Activated CD4-positive, alpha-beta T cell treated with anti-CD3 and anti-CD28 coated beads for 1 hour (primary cell): ENCODE results near the gene CABP4.

ENCODE experiments used
- DNase-seq: peaks from one replicate; pipeline ENCODE4 v3.0.0-alpha.2; 2020

Gene CABP4

DNA sequence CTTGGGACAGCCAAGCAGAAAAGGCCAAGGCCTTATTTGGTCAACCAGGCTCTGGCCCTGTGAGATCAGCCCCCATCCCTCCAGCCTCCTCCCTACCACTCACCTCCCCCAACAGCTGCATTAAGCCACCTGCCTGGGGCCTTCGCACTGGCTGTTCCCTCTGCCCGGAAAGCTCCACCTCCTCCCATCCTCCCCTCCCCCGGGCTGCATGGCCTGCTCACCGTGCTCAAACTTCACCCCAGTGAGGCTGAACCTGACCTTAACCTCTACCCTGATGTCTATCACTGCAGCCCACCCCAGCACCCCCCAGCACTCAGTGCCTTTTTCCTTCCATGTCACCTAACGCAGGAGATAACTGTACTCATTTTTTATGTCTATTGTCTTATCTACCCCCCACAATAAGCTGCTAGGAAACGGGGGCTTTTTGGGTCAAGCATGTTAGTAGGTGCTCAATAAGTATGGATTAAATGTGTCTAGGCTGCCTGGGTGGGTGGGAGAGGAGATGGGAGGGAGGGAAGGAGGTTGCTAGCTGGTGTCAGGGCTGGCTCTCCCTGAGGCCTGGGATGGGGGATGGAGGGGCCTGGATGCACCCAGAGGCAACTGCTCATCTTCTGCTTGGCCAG lies 18.6 kb upstream of the CABP4 start:
- peak; percentile 44 for DNase-seq

- DNase-seq = peak; percentile 62
These were observed 17.9 kb upstream of the CABP4 start, which contains the start of gene PTPRCAP for GRCh38 chr11:67437082-67437808. Gene PTPRCAP (minus strand): TSS chr11:67437682. CDS start chr11:67437619, 63 bp downstream.

DNA sequence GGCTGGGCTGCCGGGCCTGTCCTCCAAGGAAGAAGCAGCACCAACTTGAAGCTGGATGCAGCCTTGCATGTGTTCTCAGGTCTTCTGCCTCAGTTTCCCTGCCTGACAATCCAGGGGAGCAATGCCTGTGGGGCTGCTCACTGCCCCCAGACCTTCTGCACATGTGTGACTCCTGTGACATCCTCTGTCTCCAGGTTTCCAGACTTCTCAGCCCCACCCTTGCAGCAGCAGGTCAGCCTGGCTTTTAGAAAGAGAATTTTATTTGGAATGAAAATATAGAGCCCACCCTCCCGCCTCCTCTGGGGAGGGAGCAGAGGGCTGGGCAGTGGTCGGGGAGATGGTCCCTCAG lies 17.4 kb upstream of the CABP4 start:
- no peak for DNase-seq

- DNase-seq = peak; percentile 59
These were observed 16.8 kb upstream of the CABP4 start for GRCh38 chr11:67438158-67438902.

DNA sequence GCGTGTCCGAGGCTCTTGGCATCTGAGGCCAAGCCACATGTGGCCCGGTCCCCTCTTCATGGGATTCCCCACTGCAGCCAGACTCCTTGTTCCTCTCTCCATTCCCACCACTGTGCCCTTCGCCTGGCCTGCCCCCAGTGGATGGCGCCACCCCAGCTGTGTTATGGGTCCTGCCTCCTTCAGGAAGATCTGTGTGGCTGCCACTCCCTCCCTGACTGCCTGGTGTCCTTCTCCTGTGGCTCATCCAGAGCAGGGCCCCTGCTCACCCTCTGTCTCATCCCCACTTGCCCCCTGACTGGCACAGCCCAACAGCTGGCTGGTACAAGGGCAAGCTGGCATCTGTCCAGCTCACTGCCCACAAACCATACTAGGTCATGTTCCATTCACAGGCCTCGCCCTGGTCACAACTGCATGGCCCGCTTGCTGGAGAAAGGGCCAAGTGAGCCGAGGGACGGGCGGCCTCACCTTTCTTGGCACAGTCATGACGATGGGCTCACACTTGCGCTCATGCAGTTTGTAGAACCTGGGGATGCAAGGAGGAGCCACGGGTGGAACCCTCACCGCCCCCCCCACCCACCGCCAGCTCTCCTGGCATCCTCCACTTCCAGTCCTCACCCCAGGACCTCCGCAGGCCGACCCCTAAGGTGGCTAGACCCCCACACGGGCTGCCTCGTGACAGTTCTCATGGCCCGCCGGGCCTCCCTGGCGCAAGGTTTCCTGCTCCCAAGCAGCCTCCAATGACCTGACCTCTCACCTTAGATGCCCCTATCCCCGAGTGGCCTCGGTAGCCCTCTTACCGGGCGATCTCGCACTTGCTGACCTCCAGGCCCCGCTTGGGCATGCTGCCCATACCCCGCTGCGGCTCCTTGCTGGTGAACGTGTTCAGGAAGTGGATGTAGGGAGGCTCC lies 15.6 kb upstream of the CABP4 start:
- no peak for DNase-seq

GRCh38 chr11:67440229-67441097 lies 14.7 kb upstream of the CABP4 start:
- DNase-seq = no peak

- no peak for DNase-seq
These were observed 14.0 kb upstream of the CABP4 start for GRCh38 chr11:67441098-67441563.

DNA sequence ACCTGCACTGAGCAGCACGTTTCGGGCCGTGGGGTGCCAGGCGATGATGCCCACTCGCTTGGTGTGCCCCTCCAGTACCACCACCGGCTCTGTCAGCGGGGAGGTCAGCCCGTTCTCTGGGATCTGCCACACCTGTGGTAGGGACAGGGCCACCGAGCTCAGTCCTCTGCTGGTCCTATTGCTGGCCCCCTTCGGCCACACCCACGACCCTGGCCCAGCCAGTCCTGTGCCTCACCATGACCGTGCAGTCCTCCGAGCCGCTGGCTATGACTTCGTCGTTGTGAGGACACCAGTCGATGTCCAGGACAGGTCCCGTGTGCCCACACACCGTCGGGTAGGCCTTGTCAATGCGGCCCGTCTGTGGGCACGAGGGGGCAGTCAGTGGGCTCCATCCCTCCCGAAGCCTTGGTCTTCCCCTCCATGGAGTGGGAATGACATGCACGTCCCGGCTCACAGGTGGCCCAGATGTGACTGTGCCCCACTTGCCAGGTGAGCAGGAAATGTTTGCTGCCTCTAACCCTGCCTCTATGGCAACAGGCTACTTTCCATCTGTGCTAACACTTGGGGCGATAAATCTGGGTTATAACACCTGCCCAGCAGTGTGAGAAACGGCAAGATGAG lies 13.3 kb upstream of the CABP4 start:
- DNase-seq = no peak

DNA sequence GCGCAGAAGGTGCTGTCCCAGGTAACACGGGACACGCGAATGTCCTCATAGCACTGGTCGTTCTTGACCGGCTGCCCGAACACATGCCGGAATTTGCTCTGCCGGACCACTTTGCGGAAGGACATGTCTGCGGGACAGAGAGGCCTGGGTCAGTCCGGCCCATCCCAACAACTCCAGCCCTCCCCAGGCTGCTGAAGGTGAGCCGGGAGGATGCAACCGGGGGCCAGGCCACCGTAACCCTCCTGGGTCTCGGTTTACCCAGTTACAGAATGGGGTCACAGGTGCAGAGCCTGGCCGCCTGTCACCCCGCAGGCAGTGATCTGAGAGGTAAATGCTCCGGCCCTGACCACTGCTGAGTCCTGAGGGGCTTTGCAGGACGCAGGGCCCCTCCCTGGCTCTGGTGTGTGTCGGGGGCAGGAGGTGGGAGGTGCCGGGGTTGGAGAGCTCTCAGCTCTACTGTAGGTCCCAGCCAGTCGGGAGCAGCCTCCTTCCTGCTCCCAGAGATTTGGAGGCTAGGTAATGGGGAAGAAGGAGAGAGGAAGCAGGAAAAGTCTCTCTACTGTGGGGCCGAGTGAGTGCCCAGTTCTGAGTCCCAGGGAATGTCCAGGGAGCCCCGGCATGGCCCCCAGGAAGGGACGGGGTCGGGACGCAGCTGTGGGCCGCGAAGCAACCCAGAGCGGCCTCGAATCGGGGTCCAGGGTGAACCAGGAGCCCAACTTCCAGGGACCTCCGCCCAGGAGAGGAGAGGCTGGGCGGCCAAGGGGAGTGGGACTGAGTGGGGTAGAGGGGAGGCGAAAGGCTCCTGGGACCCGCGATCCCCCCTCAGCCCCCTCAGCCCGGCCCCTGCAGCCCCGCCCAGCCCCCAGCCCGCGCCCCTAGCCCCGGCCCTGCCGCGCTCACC lies 12.4 kb upstream of the CABP4 start:
- DNase-seq = no peak

DNA sequence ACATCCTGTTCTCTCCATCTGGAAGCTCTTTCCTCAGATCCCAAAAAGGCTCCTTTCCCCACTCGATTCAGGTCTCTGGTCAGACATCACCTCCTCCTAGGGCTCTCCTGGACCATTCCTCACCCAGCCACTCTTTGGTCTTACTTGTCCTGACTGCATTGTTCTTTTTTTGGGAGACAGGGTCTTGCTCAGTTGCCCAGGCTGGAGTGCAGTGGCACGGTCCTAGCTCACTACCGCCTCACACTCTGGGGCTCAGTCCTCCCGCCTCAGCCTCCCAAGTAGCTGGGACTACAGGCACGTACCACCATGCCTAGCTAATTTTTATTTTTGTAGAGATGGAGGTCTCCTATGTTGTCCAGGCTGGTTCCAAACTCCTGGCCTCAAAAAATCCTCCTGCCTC lies 9.6 kb upstream of the CABP4 start:
- no peak for DNase-seq

DNA sequence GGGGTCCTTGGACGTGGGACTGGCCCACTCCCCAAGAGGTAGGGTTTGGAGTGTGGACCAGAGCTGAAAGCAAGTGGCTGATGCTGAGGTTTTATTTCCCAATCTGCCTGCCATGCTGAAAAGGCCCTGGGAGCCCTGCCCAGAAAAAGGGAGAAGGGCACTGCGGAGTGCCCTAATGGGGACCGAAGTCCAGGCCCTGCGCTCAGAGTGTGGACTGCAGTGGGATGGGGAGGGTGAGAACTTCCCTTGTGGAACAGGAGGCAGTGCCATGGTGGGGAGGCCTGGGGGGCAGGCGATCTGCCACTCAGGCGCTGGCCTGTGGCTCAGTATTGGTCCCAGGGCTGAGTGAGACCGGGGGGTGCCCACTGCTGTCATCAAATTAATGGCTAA lies 6.9 kb upstream of the CABP4 start:
- DNase-seq = no peak

GRCh38 chr11:67449116-67449844 lies 5.9 kb upstream of the CABP4 start:
- DNase-seq = no peak

- DNase-seq = no peak
These were observed 4.1 kb upstream of the CABP4 start for GRCh38 chr11:67450796-67451657.

DNA sequence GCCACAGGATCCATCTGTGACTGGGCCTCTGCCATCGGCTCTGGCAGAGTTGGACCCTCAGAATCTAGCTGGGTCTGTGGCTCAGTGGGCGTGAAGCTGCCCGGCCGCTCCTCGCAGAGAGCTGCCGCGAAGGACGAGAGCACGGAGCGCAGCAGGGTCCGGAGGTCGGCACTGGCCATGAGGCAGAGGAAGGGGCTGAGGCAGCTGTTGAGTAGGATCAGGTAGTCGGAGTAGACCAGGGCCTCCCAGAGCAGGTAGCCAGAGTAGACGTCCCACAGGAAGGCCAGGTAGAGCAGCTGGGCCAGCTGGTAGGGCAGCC lies 3.5 kb upstream of the CABP4 start:
- DNase-seq = no peak

- DNase-seq = no peak
These were observed 2.8 kb upstream of the CABP4 start, which contains the start of gene GPR152 for GRCh38 chr11:67452141-67452952. Gene GPR152 (minus strand): TSS chr11:67452729. CDS start chr11:67452724, 5 bp downstream.

- no peak for DNase-seq
These were observed 1.1 kb upstream of the CABP4 start for GRCh38 chr11:67453816-67454732.
